GM18508 (cell line): ENCODE data around the gene FSD1.
"Not testable (repeated sequence)": the region's sequence is repeated elsewhere in the genome, so short reads cannot be mapped to it uniquely, and the experiment has no call there.

ENCODE experiments used
- ATAC-seq: cut with Tn5 transposase; IDR thresholded peaks from one replicate; pipeline ENCODE4 v1.9.1; 2021; ENCODE audit warnings: moderate number of reproducible peaks; ENCODE audit not compliant: insufficient read depth, unreplicated experiment

FSD1 gene

GRCh38 chr19:4342314-4342614 is 37.9 kb downstream of the FSD1 start:
- no peak for ATAC-seq

- ATAC-seq: peak; percentile 84
Measured at GRCh38 chr19:4342615-4343369, 38.4 kb downstream of the FSD1 start.

GRCh38 chr19:4343370-4344307 is 39.2 kb downstream of the FSD1 start, which contains the start of gene MPND:
Gene MPND, plus strand, starts transcription at chr19:4343562. Its CDS starts 32 bp downstream, at chr19:4343594.
- ATAC-seq: peak; percentile 9

GRCh38 chr19:4345342-4346019 is 41.1 kb downstream of the FSD1 start:
- no peak for ATAC-seq

GRCh38 chr19:4346020-4346383 is 41.6 kb downstream of the FSD1 start:
- no peak for ATAC-seq

GRCh38 chr19:4347521-4347920 is 43.1 kb downstream of the FSD1 start:
- no peak for ATAC-seq

GRCh38 chr19:4349225-4349624 is 44.8 kb downstream of the FSD1 start:
- ATAC-seq: not testable (repeated sequence)

- ATAC-seq: no peak
Measured at GRCh38 chr19:4350111-4350510, 45.7 kb downstream of the FSD1 start.

- ATAC-seq: no peak
Measured at GRCh38 chr19:4350726-4351125, 46.3 kb downstream of the FSD1 start.

- no peak for ATAC-seq
Measured at GRCh38 chr19:4352701-4353121, 48.3 kb downstream of the FSD1 start.

GRCh38 chr19:4354282-4354681 is 49.9 kb downstream of the FSD1 start:
- no peak for ATAC-seq

- no peak for ATAC-seq
Measured at GRCh38 chr19:4354897-4355296, 50.5 kb downstream of the FSD1 start.

GRCh38 chr19:4357095-4357797 is 52.8 kb downstream of the FSD1 start:
- no peak for ATAC-seq

GRCh38 chr19:4357921-4358326 is 53.5 kb downstream of the FSD1 start:
- ATAC-seq: no peak

GRCh38 chr19:4358709-4359626 is 54.6 kb downstream of the FSD1 start:
- no peak for ATAC-seq

- no peak for ATAC-seq
Measured at GRCh38 chr19:4359627-4360000, 55.2 kb downstream of the FSD1 start.

- ATAC-seq: no peak
Measured at GRCh38 chr19:4360081-4360569, 55.7 kb downstream of the FSD1 start.

- no peak for ATAC-seq
Measured at GRCh38 chr19:4360641-4361151, 56.3 kb downstream of the FSD1 start.
